Smooth muscle cell (in vitro differentiated cells): Measurements from ENCODE around the gene ASMTL. TPM values are rescaled to one million over a fixed set of nuclear protein-coding genes. Genes with fewer than 3 reads are reported as not detected.

Experiments used
- DNase-seq: peaks from one replicate; lab custom pipeline; 2025; ENCODE audit not compliant: unreplicated experiment; lab: John Stamatoyannopoulos, UW
- H2AFZ ChIP-seq: fragments of 200-600 bp; sonication (generic); 2 replicates; pipeline ENCODE4 v1.6.0; 2016; ENCODE audit warnings: antibody characterized with exemption, low read depth, mild to moderate bottlenecking
- H3F3A ChIP-seq: fragments of 200-600 bp; sonication (generic); 2 replicates; pipeline ENCODE4 v1.6.0; 2017; ENCODE audit warnings: antibody characterized with exemption, low read depth
- H3K27ac ChIP-seq: fragments of 200-600 bp; sonication (generic); 2 replicates; pipeline ENCODE4 v1.5.1; 2016; ENCODE audit warnings: low read depth, mild to moderate bottlenecking
- H3K27me3 ChIP-seq: fragments of 200-600 bp; sonication (generic); 2 replicates; pipeline ENCODE4 v1.6.1; 2016; ENCODE audit warnings: low read depth, mild to moderate bottlenecking
- H3K36me3 ChIP-seq: fragments of 200-600 bp; sonication (generic); 2 replicates; pipeline ENCODE4 v1.5.1; 2016; ENCODE audit warnings: low read depth
- H3K4me1 ChIP-seq: fragments of 200-600 bp; sonication (generic); 2 replicates; pipeline ENCODE4 v1.5.1; 2016; ENCODE audit warnings: low read depth
- H3K4me2 ChIP-seq: fragments of 200-600 bp; sonication (generic); 2 replicates; pipeline ENCODE4 v1.6.0; 2016; ENCODE audit warnings: mild to moderate bottlenecking
- H3K4me3 ChIP-seq: fragments of 200-600 bp; sonication (generic); 2 replicates; pipeline ENCODE4 v1.5.1; 2016; ENCODE audit warnings: mild to moderate bottlenecking
- H3K79me2 ChIP-seq: fragments of 200-600 bp; sonication (generic); 2 replicates; pipeline ENCODE4 v1.6.0; 2016; ENCODE audit warnings: low read depth, mild to moderate bottlenecking
- H3K9ac ChIP-seq: fragments of 200-600 bp; sonication (generic); 2 replicates; pipeline ENCODE4 v1.6.0; 2016; ENCODE audit warnings: low read depth
- H3K9me3 ChIP-seq: fragments of 200-600 bp; sonication (generic); replicated peaks from 2 replicates; pipeline ENCODE4 v1.5.1; 2016; ENCODE audit warnings: low read depth
- H4K20me1 ChIP-seq: fragments of 200-600 bp; sonication (generic); 2 replicates; pipeline ENCODE4 v1.6.0; 2016; ENCODE audit warnings: low read depth
- WGBS: methylation state at CpG from one replicate; pipeline ENCODE4 v1.1.7; 2016; ENCODE audit warnings: low lambda C conversion rate; 5-methylcytosine and 5-hydroxymethylcytosine counted together
- polyA plus RNA-seq: library from polyadenylated mRNA; unstranded; fragments of >200 nt; fragmentation: Nextera tagmentation; extraction: Ambion mirVana; gene quantifications from 2 replicates; pipeline ENCODE4 v1.2.1, GENCODE V29; 2016
- total RNA-seq: library from RNA; depleted of rRNA; stranded (reverse); fragments of >200 nt; gene quantifications from 2 replicates; pipeline ENCODE4 v1.2.3, GENCODE V29; 2014
- TF ChIP-seq, protein P1 (sequence below): fragments of 200-600 bp; sonication (generic); IDR thresholded peaks from 2 replicates; pipeline ENCODE4 v1.5.1; 2017; ENCODE audit warnings: borderline replicate concordance, mild to moderate bottlenecking, antibody characterized with exemption; ENCODE audit not compliant: insufficient read depth, poor library complexity, severe bottlenecking

Gene ASMTL
- total and polyA plus RNA-seq, 2 experiments from 2014 or later: 20.0 to 50.5 TPM

DNA sequence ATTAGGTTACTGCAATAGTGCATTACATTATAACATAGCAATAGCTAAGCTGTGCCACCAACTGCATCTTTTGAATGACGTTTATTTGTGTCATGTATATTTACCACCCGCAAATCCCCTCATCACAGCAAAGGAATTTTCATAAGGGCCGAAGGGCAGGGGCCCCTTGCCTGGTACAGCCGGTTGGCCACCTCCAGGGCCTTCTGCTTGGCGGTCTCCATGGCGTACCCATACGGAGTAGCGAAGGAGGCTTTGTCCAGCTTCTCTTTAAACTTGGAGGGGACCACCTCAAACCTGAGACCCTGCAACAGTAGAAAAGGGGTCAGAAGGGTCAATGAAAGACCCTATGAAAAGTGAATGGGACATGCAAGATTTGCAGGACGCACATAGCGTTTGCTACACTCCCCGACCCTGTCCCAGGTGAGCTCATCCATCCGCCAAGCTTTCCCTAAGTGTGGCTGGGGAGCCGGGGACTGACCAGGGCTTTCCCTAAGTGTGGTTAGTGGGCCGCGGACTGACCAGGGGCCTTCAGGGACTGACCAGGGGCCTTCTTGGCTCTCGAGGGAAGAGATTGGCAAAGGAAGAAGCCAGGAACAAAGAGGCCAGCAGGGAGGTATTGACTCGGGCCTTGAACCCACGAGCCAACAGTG lies 10.6 kb downstream of the ASMTL start:
- H3K79me2 ChIP-seq: no peaks in the 10 kb centered on the region
- H2AFZ ChIP-seq: no peak overlapping the region
- H3K4me1 ChIP-seq: no peaks in the 10 kb centered on the region
- WGBS: 98% methylated on average over 18 of the region's 18 CpGs
- no peak overlapping the region for H3K4me3 ChIP-seq
- no peaks in the 10 kb centered on the region for H3F3A ChIP-seq
- no peak overlapping the region for H3K27ac ChIP-seq
- TF ChIP-seq, protein P1, sequence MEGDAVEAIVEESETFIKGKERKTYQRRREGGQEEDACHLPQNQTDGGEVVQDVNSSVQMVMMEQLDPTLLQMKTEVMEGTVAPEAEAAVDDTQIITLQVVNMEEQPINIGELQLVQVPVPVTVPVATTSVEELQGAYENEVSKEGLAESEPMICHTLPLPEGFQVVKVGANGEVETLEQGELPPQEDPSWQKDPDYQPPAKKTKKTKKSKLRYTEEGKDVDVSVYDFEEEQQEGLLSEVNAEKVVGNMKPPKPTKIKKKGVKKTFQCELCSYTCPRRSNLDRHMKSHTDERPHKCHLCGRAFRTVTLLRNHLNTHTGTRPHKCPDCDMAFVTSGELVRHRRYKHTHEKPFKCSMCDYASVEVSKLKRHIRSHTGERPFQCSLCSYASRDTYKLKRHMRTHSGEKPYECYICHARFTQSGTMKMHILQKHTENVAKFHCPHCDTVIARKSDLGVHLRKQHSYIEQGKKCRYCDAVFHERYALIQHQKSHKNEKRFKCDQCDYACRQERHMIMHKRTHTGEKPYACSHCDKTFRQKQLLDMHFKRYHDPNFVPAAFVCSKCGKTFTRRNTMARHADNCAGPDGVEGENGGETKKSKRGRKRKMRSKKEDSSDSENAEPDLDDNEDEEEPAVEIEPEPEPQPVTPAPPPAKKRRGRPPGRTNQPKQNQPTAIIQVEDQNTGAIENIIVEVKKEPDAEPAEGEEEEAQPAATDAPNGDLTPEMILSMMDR: no peak
- no peaks in the 10 kb centered on the region for H3K36me3 ChIP-seq
- no peaks in the 10 kb centered on the region for H4K20me1 ChIP-seq
- H3K9ac ChIP-seq: no peak overlapping the region
- H3K27me3 ChIP-seq: no peaks in the 10 kb centered on the region
- no peak overlapping the region for H3K4me2 ChIP-seq
- H3K9me3 ChIP-seq: no peaks in the 10 kb centered on the region
- DNase-seq: no peak

DNA sequence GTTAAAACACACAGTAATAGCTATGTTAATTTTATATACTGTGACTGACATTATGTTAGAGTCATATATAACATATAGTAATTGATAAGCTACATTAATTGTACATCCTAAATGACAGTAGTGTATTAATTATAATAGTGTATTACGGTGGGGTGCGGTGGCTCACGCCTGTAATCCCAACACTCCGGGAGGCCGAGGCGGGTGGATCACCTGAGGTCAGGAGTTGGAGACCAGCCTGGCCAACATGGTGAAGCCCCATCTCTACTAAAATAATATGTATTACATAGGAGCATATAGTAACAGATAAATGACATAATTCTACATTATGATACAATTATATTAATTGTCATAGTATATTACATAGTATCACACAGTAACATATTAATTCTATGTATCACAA lies 12.2 kb downstream of the ASMTL start:
- no peaks in the 10 kb centered on the region for H3K4me1 ChIP-seq
- H4K20me1 ChIP-seq: no peaks in the 10 kb centered on the region
- no peaks in the 10 kb centered on the region for H3K9me3 ChIP-seq
- no peaks in the 10 kb centered on the region for H3K36me3 ChIP-seq
- H3K4me2 ChIP-seq: no peak overlapping the region
- DNase-seq: no peak
- H3K27me3 ChIP-seq: no peaks in the 10 kb centered on the region
- H3K79me2 ChIP-seq: no peaks in the 10 kb centered on the region
- H3K9ac ChIP-seq: no peak overlapping the region
- TF ChIP-seq, protein P1: no peak
- no peak overlapping the region for H3K4me3 ChIP-seq
- H3K27ac ChIP-seq: no peak overlapping the region
- no peak overlapping the region for H2AFZ ChIP-seq
- 94% methylated on average over 6 of the region's 6 CpGs for WGBS
- H3F3A ChIP-seq: no peaks in the 10 kb centered on the region

DNA sequence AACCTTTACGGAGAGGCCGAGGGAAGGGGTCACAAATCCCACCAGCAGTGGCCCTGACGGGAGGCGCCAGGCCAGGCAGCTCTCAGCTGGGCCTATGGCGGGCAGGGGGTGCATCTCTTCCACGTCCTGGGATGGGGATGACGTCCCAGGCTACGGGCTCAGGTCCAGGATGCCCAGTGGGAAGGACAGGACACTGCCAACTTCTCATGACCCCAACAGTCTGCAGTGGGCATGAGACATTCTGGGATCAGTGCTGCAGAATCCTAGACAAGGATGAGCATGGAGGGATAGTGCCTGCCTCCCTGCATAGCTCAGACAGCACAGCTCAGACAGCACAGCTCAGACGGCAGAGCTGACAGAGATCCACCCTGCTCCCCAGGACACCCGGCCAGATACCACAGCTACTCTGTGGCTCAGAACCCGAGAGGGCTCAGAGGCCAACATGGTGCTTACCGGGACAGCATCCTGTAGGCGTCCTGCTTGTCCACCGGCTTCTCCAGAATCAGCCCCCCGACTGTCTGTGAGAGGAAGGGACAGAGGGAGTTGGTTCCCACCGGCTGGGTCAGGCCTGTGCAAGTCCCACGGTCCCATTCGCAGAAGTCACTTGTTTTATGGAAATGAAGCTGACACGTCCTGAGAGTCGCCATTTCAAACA lies 17.3 kb downstream of the ASMTL start:
- H3K4me2 ChIP-seq: no peak overlapping the region
- H3K36me3 ChIP-seq: no peaks in the 10 kb centered on the region
- no peaks in the 10 kb centered on the region for H4K20me1 ChIP-seq
- H3K27ac ChIP-seq: no peak overlapping the region
- H3K27me3 ChIP-seq: no peaks in the 10 kb centered on the region
- 97% methylated on average over 20 of the region's 20 CpGs for WGBS
- no peak overlapping the region for H2AFZ ChIP-seq
- H3F3A ChIP-seq: no peaks in the 10 kb centered on the region
- no peaks in the 10 kb centered on the region for H3K4me1 ChIP-seq
- TF ChIP-seq, protein P1: no peak
- H3K4me3 ChIP-seq: no peak overlapping the region
- H3K9ac ChIP-seq: no peak overlapping the region
- no peaks in the 10 kb centered on the region for H3K79me2 ChIP-seq
- no peak for DNase-seq
- H3K9me3 ChIP-seq: no peaks in the 10 kb centered on the region

DNA sequence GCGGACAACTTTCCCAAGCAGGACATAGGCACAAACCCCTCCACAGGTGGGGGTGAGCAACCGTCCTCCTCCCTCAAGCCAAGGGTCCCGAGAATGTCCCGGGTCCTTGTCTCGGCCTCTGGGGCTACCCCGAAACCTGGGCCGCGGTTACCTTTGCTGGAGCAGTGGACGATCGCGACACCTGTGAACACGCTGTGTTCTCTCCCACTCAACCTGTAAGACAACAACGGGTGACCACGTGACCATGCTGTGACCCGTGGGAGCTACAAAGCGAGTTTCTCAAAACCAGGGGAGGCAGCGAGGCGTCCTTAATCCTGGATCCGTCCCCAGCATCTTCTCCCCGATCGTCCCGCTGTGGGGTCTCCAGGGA lies 17.9 kb downstream of the ASMTL start:
- Histone ChIP-seq H3K4me2 (no peak overlapping the region), H3K9ac (no peak overlapping the region), H3K4me1 (no peaks in the 10 kb centered on the region), H3F3A (no peaks in the 10 kb centered on the region), H3K27me3 (no peaks in the 10 kb centered on the region), H4K20me1 (no peaks in the 10 kb centered on the region), H3K79me2 (no peaks in the 10 kb centered on the region), H2AFZ (no peak overlapping the region), H3K4me3 (no peak overlapping the region), H3K9me3 (no peaks in the 10 kb centered on the region), H3K27ac (no peak overlapping the region), H3K36me3 (no peaks in the 10 kb centered on the region)
- TF ChIP-seq, protein P1: no peak
- 98% methylated on average over 22 of the region's 22 CpGs for WGBS
- no peak for DNase-seq
